GM23248 (cell line): ENCODE measurements around the gene MAP3K14. TPM values are rescaled to one million over a fixed set of nuclear protein-coding genes. Genes with fewer than 3 reads are reported as not detected.

ENCODE experiments used
- DNase-seq: peaks from one replicate; pipeline ENCODE4 v3.0.0-alpha.2; 2015
- H2AFZ ChIP-seq: fragments of 200-600 bp; sonication (generic); 2 replicates; pipeline ENCODE4 v1.6.1; 2016; ENCODE audit warnings: antibody characterized with exemption
- H3F3A ChIP-seq: fragments of 200-600 bp; sonication (generic); 2 replicates; pipeline ENCODE4 v1.6.1; 2016; ENCODE audit warnings: mild to moderate bottlenecking, antibody characterized with exemption, mixed run types; ENCODE audit not compliant: insufficient read depth
- H3K27ac ChIP-seq: fragments of 200-600 bp; sonication (generic); 2 replicates; pipeline ENCODE4 v1.5.1; 2016; ENCODE audit warnings: mild to moderate bottlenecking
- H3K27me3 ChIP-seq: fragments of 200-600 bp; sonication (generic); replicated peaks from 2 replicates; pipeline ENCODE4 v1.6.1; 2016; ENCODE audit warnings: mild to moderate bottlenecking; ENCODE audit not compliant: insufficient read depth
- H3K36me3 ChIP-seq: fragments of 200-600 bp; sonication (generic); 2 replicates; pipeline ENCODE4 v1.6.1; 2016; ENCODE audit warnings: low read depth, mild to moderate bottlenecking
- H3K4me1 ChIP-seq: fragments of 200-600 bp; sonication (generic); 2 replicates; pipeline ENCODE4 v1.6.1; 2016; ENCODE audit warnings: mild to moderate bottlenecking; ENCODE audit not compliant: insufficient read depth
- H3K4me2 ChIP-seq: fragments of 200-600 bp; sonication (generic); one replicate; pipeline ENCODE4 v1.6.1; 2016; ENCODE audit warnings: mild to moderate bottlenecking; ENCODE audit not compliant: unreplicated experiment
- H3K4me3 ChIP-seq: fragments of 200-600 bp; sonication (generic); 2 replicates; pipeline ENCODE4 v1.5.1; 2016; ENCODE audit warnings: mild to moderate bottlenecking
- H3K79me2 ChIP-seq: fragments of 200-600 bp; sonication (generic); 2 replicates; pipeline ENCODE4 v1.6.1; 2016; ENCODE audit warnings: mild to moderate bottlenecking; ENCODE audit not compliant: insufficient read depth
- H3K9ac ChIP-seq: fragments of 200-600 bp; sonication (generic); 2 replicates; pipeline ENCODE4 v1.6.1; 2016; ENCODE audit warnings: mild to moderate bottlenecking
- H3K9me2 ChIP-seq: fragments of 200-600 bp; sonication (generic); 2 replicates; pipeline ENCODE4 v1.6.1; 2016; ENCODE audit warnings: mixed run types, mild to moderate bottlenecking, moderate library complexity; ENCODE audit not compliant: insufficient read depth
- H3K9me3 ChIP-seq: fragments of 200-600 bp; sonication (generic); one replicate; pipeline ENCODE4 v1.6.1; 2017; ENCODE audit warnings: low read depth
- H4K20me1 ChIP-seq: fragments of 200-600 bp; sonication (generic); 2 replicates; pipeline ENCODE4 v1.6.0; 2016; ENCODE audit not compliant: insufficient read depth
- EZH2 ChIP-seq: fragments of 200-600 bp; sonication (generic); IDR thresholded peaks from 2 replicates; pipeline ENCODE4 v1.6.1; 2018; ENCODE audit warnings: antibody characterized with exemption, mild to moderate bottlenecking; ENCODE audit not compliant: insufficient read depth, poor library complexity, severe bottlenecking
- EZH2phosphoT487 ChIP-seq: fragments of 200-600 bp; sonication (generic); IDR thresholded peaks from 2 replicates; pipeline ENCODE4 v1.6.1; 2018; ENCODE audit warnings: antibody characterized with exemption, moderate library complexity, mild to moderate bottlenecking, low read depth; ENCODE audit not compliant: insufficient read depth
- WGBS, 2 experiments: methylation state at CpG; one replicate each; pipeline ENCODE4 v1.1.6; 2015 to 2017; ENCODE audit warnings: low lambda C conversion rate in 2 of 2, low coverage in 1 of 2; ENCODE audit errors: missing lambda C conversion rate in 2 of 2; 5-methylcytosine and 5-hydroxymethylcytosine counted together
- in situ Hi-C: fragments of 300-500 bp; cut with MboI; formaldehyde crosslinking; loops from 2 replicates; pipeline ENCODE4 v1.15.0; 2020
- polyA plus RNA-seq: library from polyadenylated mRNA; unstranded; fragments of >200 nt; fragmentation: Nextera tagmentation; extraction: Ambion mirVana; gene quantifications from 2 replicates; pipeline ENCODE4 v1.2.1, GENCODE V29; 2016
- total RNA-seq: library from RNA; depleted of rRNA; stranded (reverse); fragments of >200 nt; shearing (Covaris generic); gene quantifications from 2 replicates; pipeline ENCODE4 v1.2.3, GENCODE V29; 2014

Gene MAP3K14
- total and polyA plus RNA-seq, 2 experiments from 2014 or later: 3.4 to 4.2 TPM

- 85 to 87% methylated on average over 19 of the region's 19 CpGs for WGBS, 2 experiments
- H3K4me3 ChIP-seq: no peak overlapping the region
- H3K9me2 ChIP-seq: no peaks in the 10 kb centered on the region
- H3K36me3 ChIP-seq: no peaks in the 10 kb centered on the region
- no peaks in the 10 kb centered on the region for H3K9me3 ChIP-seq
- peak overlapping the region; percentile 20; the same call in 1 of the 2 replicates for H3K9ac ChIP-seq
- no peaks in the 10 kb centered on the region for H3K27me3 ChIP-seq
- TF ChIP-seq EZH2 (no peak), EZH2phosphoT487 (no peak)
- H3K27ac ChIP-seq: no peak overlapping the region
- H2AFZ ChIP-seq: no peak overlapping the region
- in situ Hi-C loops: no loop called here
- DNase-seq: no peak
- no peaks in the 10 kb centered on the region for H4K20me1 ChIP-seq
- no peak overlapping the region for H3K4me2 ChIP-seq
- H3F3A ChIP-seq: peaks cover 3% of the 10 kb centered on the region; the same call in 1 of the 2 replicates
- peaks cover 44% of the 10 kb centered on the region for H3K4me1 ChIP-seq
- no peaks in the 10 kb centered on the region for H3K79me2 ChIP-seq
Observed at GRCh38 chr17:45231481-45232116, 85.2 kb downstream of the MAP3K14 start.

DNA sequence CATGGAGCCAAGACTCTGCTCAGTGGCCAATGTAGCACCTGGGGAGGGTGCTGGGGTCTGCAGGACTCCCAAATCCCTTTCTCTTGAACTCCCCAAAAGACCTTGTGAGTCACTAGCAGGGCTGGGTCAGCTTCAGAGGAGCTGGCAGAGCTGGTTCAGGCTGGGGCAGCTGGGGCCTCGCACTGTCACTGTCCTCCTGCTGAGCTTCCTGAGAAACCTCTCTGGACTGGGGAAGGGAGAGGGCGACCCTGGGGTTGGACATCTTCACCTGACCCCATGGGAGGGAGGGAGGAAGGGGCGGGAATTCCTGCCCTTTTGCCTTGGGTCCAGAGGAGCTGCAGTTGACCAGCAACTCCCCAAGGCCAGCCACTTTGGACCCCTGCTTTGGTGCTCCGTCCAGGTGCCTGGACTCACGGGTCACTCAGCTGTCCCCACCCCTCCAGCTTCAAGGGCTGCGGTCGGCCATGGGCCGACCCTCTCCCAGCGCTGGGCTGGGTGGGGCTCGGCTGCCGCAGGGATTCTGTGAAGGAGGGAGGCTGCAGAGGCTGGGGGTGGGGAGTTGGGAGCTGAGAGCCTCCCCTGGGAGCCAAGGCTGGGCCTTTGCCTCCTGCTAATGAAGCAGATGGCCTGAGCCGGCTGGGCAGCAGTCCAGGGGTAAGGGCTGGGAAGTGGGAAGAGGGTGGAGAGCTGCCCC lies 85.9 kb downstream of the MAP3K14 start:
- peak; percentile 85 for DNase-seq
- peak overlapping the region; percentile 20; the same call in 1 of the 2 replicates for H3K9ac ChIP-seq
- no peaks in the 10 kb centered on the region for H4K20me1 ChIP-seq
- TF ChIP-seq EZH2 (no peak), EZH2phosphoT487 (no peak)
- H3K36me3 ChIP-seq: no peaks in the 10 kb centered on the region
- in situ Hi-C loops: no loop called here
- H3K27me3 ChIP-seq: no peaks in the 10 kb centered on the region
- H3K4me3 ChIP-seq: no peak overlapping the region
- H3K4me1 ChIP-seq: peaks cover 44% of the 10 kb centered on the region
- H3K9me3 ChIP-seq: no peaks in the 10 kb centered on the region
- 35% methylated on average over 10 to 12 of the region's 12 CpGs for WGBS, 2 experiments
- H3K27ac ChIP-seq: peak overlapping the region; percentile 65; the same call in 1 of the 2 replicates
- no peaks in the 10 kb centered on the region for H3K79me2 ChIP-seq
- peaks cover 3% of the 10 kb centered on the region; the same call in 1 of the 2 replicates for H3F3A ChIP-seq
- peak overlapping the region; percentile 8 for H3K4me2 ChIP-seq
- no peaks in the 10 kb centered on the region for H3K9me2 ChIP-seq
- H2AFZ ChIP-seq: no peak overlapping the region

- TF ChIP-seq EZH2phosphoT487: no peak
- no peak for TF ChIP-seq EZH2
- Histone ChIP-seq H4K20me1 (no peaks in the 10 kb centered on the region), H3K4me3 (no peak overlapping the region), H3K79me2 (no peaks in the 10 kb centered on the region), H2AFZ (no peak overlapping the region), H3K4me1 (peaks cover 44% of the 10 kb centered on the region), H3K36me3 (no peaks in the 10 kb centered on the region), H3K27ac (peak overlapping the region; percentile 65; the same call in 1 of the 2 replicates), H3K9me3 (no peaks in the 10 kb centered on the region), H3K4me2 (peak overlapping the region; percentile 8), H3K9me2 (no peaks in the 10 kb centered on the region), H3K27me3 (no peaks in the 10 kb centered on the region), H3F3A (peaks cover 3% of the 10 kb centered on the region; the same call in 1 of the 2 replicates), H3K9ac (peak overlapping the region; percentile 20; the same call in 1 of the 2 replicates)
- WGBS, 2 experiments: 66 to 72% methylated on average over 4 of the region's 4 CpGs
- in situ Hi-C loops: no loop called here
- no peak for DNase-seq
Observed at GRCh38 chr17:45230410-45230786, 86.4 kb downstream of the MAP3K14 start.

DNA sequence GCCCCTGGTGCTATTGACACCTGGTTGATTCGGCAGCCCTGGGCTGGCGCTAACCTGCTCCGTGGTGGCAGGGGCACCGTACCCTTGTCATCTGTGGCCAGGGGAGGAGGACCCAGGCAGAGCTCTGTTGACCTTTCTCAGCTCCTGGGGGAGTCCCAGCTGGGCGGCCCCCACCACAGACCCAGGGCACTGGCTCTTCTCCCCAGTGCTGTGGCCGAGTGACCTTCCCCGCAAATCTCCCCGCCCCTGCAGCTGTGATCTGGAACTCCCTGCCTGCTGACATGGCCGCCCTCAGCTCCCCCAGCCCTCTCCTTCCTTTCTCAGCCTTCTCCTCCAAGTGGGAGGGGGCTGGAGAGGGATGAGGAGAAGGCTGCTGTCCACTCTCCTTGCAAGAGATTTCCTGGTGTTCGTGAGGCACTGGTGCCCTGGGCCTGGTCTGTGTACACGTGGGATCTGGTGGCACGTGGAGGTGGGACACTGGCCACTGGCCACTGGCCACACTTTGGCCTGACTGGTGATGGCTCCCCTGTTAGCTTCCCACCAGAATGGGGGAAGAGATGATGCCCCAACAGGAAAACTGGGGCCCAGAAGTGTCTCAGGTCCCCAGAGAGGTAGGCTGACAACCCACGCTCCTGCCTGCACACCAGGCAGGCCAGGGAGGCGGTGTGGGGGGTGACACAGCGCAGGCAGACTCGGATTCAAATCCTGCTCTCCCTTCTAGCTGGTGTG lies 87.0 kb downstream of the MAP3K14 start:
- Histone ChIP-seq H4K20me1 (no peaks in the 10 kb centered on the region), H3K27me3 (no peaks in the 10 kb centered on the region), H3K4me2 (peak overlapping the region; percentile 57), H3K9me2 (no peaks in the 10 kb centered on the region), H3K4me3 (no peak overlapping the region), H3K9ac (peak overlapping the region; percentile 66), H3F3A (peaks cover 3% of the 10 kb centered on the region; the same call in 1 of the 2 replicates), H3K79me2 (no peaks in the 10 kb centered on the region), H3K9me3 (no peaks in the 10 kb centered on the region), H3K4me1 (peaks cover 44% of the 10 kb centered on the region), H2AFZ (peak overlapping the region; percentile 66), H3K27ac (peak overlapping the region; percentile 65), H3K36me3 (no peaks in the 10 kb centered on the region)
- no peak for TF ChIP-seq EZH2phosphoT487
- no peak for TF ChIP-seq EZH2
- in situ Hi-C loops: loop anchor here (10.0 kb wide), 1 partner anchor 165 kb away; no protein-coding TSS in a partner anchor
- DNase-seq: peak; percentile 27
- 86 to 90% methylated on average over 15 of the region's 16 CpGs for WGBS, 2 experiments
